ENCODE results near the gene SLC27A3. TPM values are rescaled to one million over a fixed set of nuclear protein-coding genes. Genes with fewer than 3 reads are reported as not detected.

Gene SLC27A3
- total RNA-seq, 1 experiment from 2014 or later, result 42.0 TPM

DNA sequence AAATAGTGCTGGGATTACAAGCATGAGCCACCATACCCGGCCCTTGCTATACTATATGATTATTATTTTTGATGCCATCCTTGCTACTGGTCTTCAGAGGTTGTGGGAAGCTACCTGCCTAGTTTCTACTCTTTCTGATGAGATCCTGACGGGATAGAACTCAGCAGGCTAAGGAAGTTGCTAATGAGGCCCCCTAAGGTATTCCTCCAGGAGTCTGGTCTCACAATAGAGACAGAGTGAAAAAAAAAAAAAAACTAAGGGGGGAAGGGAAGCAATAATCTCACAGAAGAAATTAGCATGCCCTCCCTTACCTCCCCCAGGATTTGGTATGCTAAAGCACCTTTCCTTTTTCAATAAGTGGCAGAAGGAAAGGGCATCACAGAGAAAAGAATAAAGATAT, 29.8 kb upstream of the SLC27A3 start:
- Histone ChIP-seq H3K27ac (ENCODE audit: insufficient read length, low read depth, low read length) (peak overlapping the region; percentile 88), H2BK120ac (ENCODE audit: low read depth, low read length, poor library complexity, severe bottlenecking) (no peak overlapping the region), H3K56ac (ENCODE audit: insufficient read length, low read depth, low read length) (no peak overlapping the region), H3K79me1 (ENCODE audit: insufficient read depth, low read depth, low read length, poor library complexity, severe bottlenecking) (peaks cover 2% of the 10 kb centered on the region), H3K14ac (ENCODE audit: insufficient read depth, low read length) (no peak overlapping the region), H3K18ac (ENCODE audit: insufficient read length, low read depth, low read length) (no peak overlapping the region), H2BK5ac (ENCODE audit: insufficient read length, low read length) (no peak overlapping the region), H2BK15ac (ENCODE audit: low read depth, low read length) (no peak overlapping the region), H2AFZ (ENCODE audit: low read length) (no peak overlapping the region), H3K9me3 (ENCODE audit: control insufficient read depth, low read depth, low read length) (no peaks in the 10 kb centered on the region), H4K5ac (ENCODE audit: insufficient read length, low read depth, low read length) (no peak overlapping the region), H4K20me1 (ENCODE audit: control insufficient read depth, insufficient read depth, insufficient read length) (peaks cover 2% of the 10 kb centered on the region), H2BK12ac (ENCODE audit: insufficient read length, low read depth, low read length) (no peak overlapping the region), H4K8ac (replicated peaks; ENCODE audit: insufficient read length, low read depth, low read length) (no peak overlapping the region), H3K4me2 (ENCODE audit: insufficient read depth, insufficient read length, low read length) (peak overlapping the region; percentile 11), H3K9ac (ENCODE audit: extremely low read depth, insufficient read length, low read length) (no peak overlapping the region), H3T11ph (ENCODE audit: low read length) (no peak overlapping the region), H3K23ac (ENCODE audit: insufficient read length, low read depth, low read length) (no peak overlapping the region), H2BK20ac (ENCODE audit: low read depth, low read length, poor library complexity, severe bottlenecking) (no peak overlapping the region), H3K79me2 (ENCODE audit: insufficient read depth, low read length) (no peaks in the 10 kb centered on the region), H4K91ac (ENCODE audit: insufficient read length, low read depth, low read length) (no peak overlapping the region), H3K23me2 (ENCODE audit: insufficient read length, low read depth, low read length, poor library complexity, severe bottlenecking) (peaks cover 3% of the 10 kb centered on the region), H3K27me3 (ENCODE audit: insufficient read depth, low read length) (peaks cover 2% of the 10 kb centered on the region; the same call in 1 of the 2 replicates), H2AK5ac (ENCODE audit: insufficient read length, low read length) (no peak overlapping the region), H3K4me1 (ENCODE audit: insufficient read depth, low read length) (peaks cover 27% of the 10 kb centered on the region), H3K4ac (ENCODE audit: low read depth, low read length) (no peak overlapping the region)
- Mint-ChIP-seq H3K9me3 (no peaks in the 10 kb centered on the region), H3K27me3 (ENCODE audit: low read depth) (peaks cover 11% of the 10 kb centered on the region), H3K4me1 (peaks cover 60 to 74% of the 10 kb centered on the region in 2 experiments), H3K4me3 (peak overlapping the region; percentile 26 to 71; a peak in 4 of 5 replicates), H3K27ac (peak overlapping the region; percentile 77 to 98 (median 97)), H3K36me3 (ENCODE audit: insufficient read depth in 1 of 3, low read depth in 3 of 3) (peaks cover 36 to 89% (median 61%) of the 10 kb centered on the region in 3 experiments)
- TF ChIP-seq CTCF (conservative IDR thresholded peaks at IDR 0.05), result no peak
- DNase-seq, result peak; percentile 65
- no CpG with 5 or more reads among the region's 2 CpGs for WGBS (ENCODE audit: extremely low coverage, insufficient read length, low lambda C conversion rate)
